K562 (cell line): Measurements from ENCODE around the gene RHBDF2. TPM values are rescaled to one million over a fixed set of nuclear protein-coding genes. Genes with fewer than 3 reads are reported as not detected.

Experiments
- ATAC-seq: fragments of 200-7000 bp; cut with Tn5 transposase; 3 replicates; pipeline ENCODE4 v1.9.1; 2020; ENCODE audit warnings: moderate library complexity
- BruUV-seq: library from RNA; stranded (reverse); fragments of 400-500 nt; replicated peaks from 2 replicates; lab custom pipeline; 2021; lab: Mats Ljungman, UMichigan
- CTCF ChIA-PET: fragments of 300-600 bp; formaldehyde crosslinking; extraction: SDS; loops from one replicate; lab custom pipeline; 2021; ENCODE audit warnings: low intra/inter-chr PET ratio; lab: Yijun Ruan, JAX
- POLR2A ChIA-PET: fragments of 300-600, 350-650 bp; sonication (Branson Sonifier 250); formaldehyde crosslinking; extraction: SDS; loops from one replicate; lab custom pipeline; 2021; ENCODE audit warnings: antibody characterized with exemption, inconsistent platforms; lab: Yijun Ruan, JAX
- DNase-seq, 4 experiments: peaks; one replicate each; pipeline versions ENCODE4 v3.0.0 to v3.0.0-alpha.2; 2011 to 2018; ENCODE audit warnings: low spot score in 3 of 4, mixed read lengths in 3 of 4; ENCODE audit errors: extremely low read depth in 1 of 4
- FAIRE-seq: peaks from 2 replicates; lab custom pipeline; 2011; peaks lifted over from hg19 to GRCh38; lab: Jason Lieb, UNC
- H2AFZ ChIP-seq: 2 replicates; pipeline ENCODE4 v1.6.0; 2011; ENCODE audit warnings: low read depth, low read length, control low read depth, inconsistent platforms
- H3K27ac ChIP-seq: fragments of 200-600 bp; 3 replicates; pipeline ENCODE4 v1.8.0; 2011; ENCODE audit warnings: low read depth, mild to moderate bottlenecking, control low read depth, inconsistent platforms, low read length, moderate library complexity, mixed read lengths; ENCODE audit errors: extremely low read depth
- H3K27me3 ChIP-seq, 2 experiments: fragments of 300-600 bp in 1 of 2; 2 replicates in 1 of 2; 3 replicates in 1 of 2; pipeline versions ENCODE4 v1.6.0 to v1.8.0; 2011; ENCODE audit warnings: inconsistent platforms in 2 of 2, low read length in 2 of 2, mild to moderate bottlenecking in 1 of 2, mixed read lengths in 1 of 2, moderate library complexity in 1 of 2; ENCODE audit not compliant: control insufficient read depth in 2 of 2, insufficient read depth in 2 of 2
- H3K36me3 ChIP-seq: fragments of 300-600 bp; 3 replicates; pipeline ENCODE4 v1.8.0; 2011; ENCODE audit warnings: mild to moderate bottlenecking, low read length, inconsistent platforms; ENCODE audit not compliant: control insufficient read depth, insufficient read depth
- H3K4me1 ChIP-seq, 2 experiments: fragments of 200-600 bp in 1 of 2; replicated peaks in 1 of 2; 2 replicates in 1 of 2; 3 replicates in 1 of 2; pipeline versions ENCODE4 v1.5.1 to v1.8.0; 2011; ENCODE audit warnings: inconsistent platforms in 2 of 2, low read length in 2 of 2, mild to moderate bottlenecking in 1 of 2, mixed read lengths in 1 of 2, moderate library complexity in 1 of 2; ENCODE audit not compliant: control insufficient read depth in 2 of 2, insufficient read depth in 2 of 2
- H3K4me2 ChIP-seq: 2 replicates; pipeline ENCODE4 v1.6.1; 2011; ENCODE audit warnings: low read length, control low read depth, inconsistent platforms, mixed read lengths; ENCODE audit not compliant: insufficient read depth
- H3K4me3 ChIP-seq: fragments of 200-600 bp; sonication (generic), shearing (Covaris generic); 2 replicates; pipeline ENCODE4 v1.5.1; 2016; ENCODE audit warnings: control low read depth, inconsistent platforms
- H3K79me2 ChIP-seq: fragments of 200-600 bp; 3 replicates; pipeline ENCODE4 v1.8.0; 2011; ENCODE audit warnings: low read length, inconsistent platforms; ENCODE audit not compliant: control insufficient read depth, insufficient read depth
- H3K9ac ChIP-seq, 2 experiments: 2 replicates each; pipeline versions ENCODE4 v1.6.0 to v1.6.1; 2011; ENCODE audit warnings: low read depth in 2 of 2, low read length in 2 of 2, control low read depth in 1 of 2, inconsistent platforms in 1 of 2, mild to moderate bottlenecking in 1 of 2, mixed read lengths in 1 of 2; ENCODE audit not compliant: insufficient read depth in 1 of 2
- H3K9me1 ChIP-seq: one replicate; pipeline ENCODE4 v1.6.0; 2011; ENCODE audit warnings: inconsistent platforms, mild to moderate bottlenecking, low read length, moderate library complexity; ENCODE audit not compliant: control insufficient read depth, insufficient read depth
- H3K9me3 ChIP-seq: replicated peaks from 2 replicates; pipeline ENCODE4 v1.5.1; 2011; ENCODE audit warnings: low read depth, low read length, inconsistent platforms; ENCODE audit not compliant: control insufficient read depth, insufficient read depth
- H4K20me1 ChIP-seq: replicated peaks from 2 replicates; pipeline ENCODE4 v1.6.1; 2011; ENCODE audit warnings: low read length, inconsistent platforms, mixed read lengths; ENCODE audit not compliant: control insufficient read depth, insufficient read depth
- CEBPB ChIP-seq: fragments of 450-650 bp; IDR thresholded peaks from 2 replicates; pipeline ENCODE4 v1.6.1; 2016; ENCODE audit warnings: missing genetic modification characterization, missing compliant biosample characterization
- ETV1 ChIP-seq: fragments of 450-650 bp; conservative IDR thresholded peaks from 2 replicates; pipeline ENCODE4 v1.6.1; 2016; ENCODE audit warnings: missing genetic modification characterization, control low read depth, low read depth, missing compliant biosample characterization
- KAT8 ChIP-seq: fragments of 450-650 bp; IDR thresholded peaks from 2 replicates; pipeline ENCODE4 v1.6.1; 2016; ENCODE audit warnings: low read depth, mild to moderate bottlenecking
- NCOA2 ChIP-seq, 2 experiments: fragments of 450-650 bp; IDR thresholded peaks; 2 replicates each; pipeline ENCODE4 v1.6.1; 2018; ENCODE audit warnings: mild to moderate bottlenecking in 2 of 2, moderate library complexity in 1 of 2; ENCODE audit not compliant: partially characterized antibody in 2 of 2
- NELFE ChIP-seq: IDR thresholded peaks from 2 replicates; pipeline ENCODE4 v1.6.1; 2011; ENCODE audit warnings: mild to moderate bottlenecking; ENCODE audit not compliant: insufficient read depth, insufficient read length
- NR3C1 ChIP-seq: sonication (generic); formaldehyde crosslinking; IDR thresholded peaks from 2 replicates; pipeline ENCODE4 v1.8.1; 2022; ENCODE audit warnings: missing genetic modification reagents
- RFX7 ChIP-seq: fragments of 250-450 bp; sonication (Bioruptor Pico); IDR thresholded peaks from 2 replicates; pipeline ENCODE4 v1.5.1; 2021; ENCODE audit warnings: mild to moderate bottlenecking
- SMARCA5 ChIP-seq: fragments of 450-650 bp; IDR thresholded peaks from 2 replicates; pipeline ENCODE4 v1.6.1; 2016
- SMARCE1 ChIP-seq: fragments of 450-650 bp; IDR thresholded peaks from 2 replicates; pipeline ENCODE4 v1.7.1; 2016; ENCODE audit warnings: mild to moderate bottlenecking
- ZNF175 ChIP-seq: fragments of 200-800 bp; sonication (Bioruptor generic); IDR thresholded peaks from 2 replicates; pipeline ENCODE4 v1.6.1; 2016; ENCODE audit warnings: low read depth, mild to moderate bottlenecking, missing genetic modification characterization, missing compliant biosample characterization
- ZNF668 ChIP-seq: fragments of 250-450 bp; sonication (Bioruptor Pico); IDR thresholded peaks from 2 replicates; pipeline ENCODE4 v1.8.0; 2022; ENCODE audit warnings: mild to moderate bottlenecking, inconsistent platforms
- WGBS: fragments of 100-300 bp; shearing (Covaris generic); methylation state at CpG from one replicate; pipeline ENCODE4 v1.1.6; 2016; ENCODE audit warnings: low coverage, mixed read lengths; ENCODE audit not compliant: insufficient coverage; ENCODE audit errors: missing lambda C conversion rate; 5-methylcytosine and 5-hydroxymethylcytosine counted together
- in situ Hi-C: fragments of 300-500 bp; cut with MboI; formaldehyde crosslinking; loops from 4 replicates; pipeline ENCODE4 v1.15.0; 2018; ENCODE audit warnings: inconsistent platforms, mixed read lengths
- intact Hi-C: fragments of 100-400 bp; cut with micrococcal nuclease; formaldehyde crosslinking; loops from 2 replicates; pipeline ENCODE4 v1.14.2; 2022
- polyA plus RNA-seq, 8 experiments: library from polyadenylated mRNA; depleted of rRNA in 4 of 8; stranded (reverse) in 5 of 8; unstranded in 3 of 8; fragments of >200 nt; fragmentation: Nextera tagmentation in 2 of 8; fragmentation: Illumina TruSeq in 1 of 8; extraction: Ambion mirVana in 2 of 8; extraction: Trizol in 1 of 8; gene quantifications; 2 replicates each; pipeline versions ENCODE4 v1.2.1 to v1.2.3, GENCODE V29; 2011 to 2014; ENCODE audit warnings: inconsistent platforms in 1 of 8, missing spikeins in 1 of 8
- total RNA-seq, 7 experiments: library from RNA; depleted of rRNA in 6 of 7; stranded (reverse); fragments of >200 nt in 6 of 7; fragmentation: Illumina TruSeq in 2 of 7; extraction: Trizol in 2 of 7; gene quantifications; 2 replicates each; pipeline versions ENCODE4 v1.2.1 to v1.2.3, GENCODE V29; 2011 to 2021; ENCODE audit warnings: low replicate concordance in 1 of 7
- TF ChIP-seq, protein P1 (sequence below): IDR thresholded peaks from 2 replicates; pipeline ENCODE4 v1.6.1; 2011; ENCODE audit warnings: borderline replicate concordance, low read depth, mild to moderate bottlenecking, moderate library complexity, low read length; ENCODE audit not compliant: insufficient read depth, poor library complexity, severe bottlenecking
- TF ChIP-seq, protein P2 (sequence below), 3 experiments: fragments of 200-800 bp in 1 of 3; fragments of 250-450 bp in 1 of 3; fragments of 450-650 bp in 1 of 3; sonication (Bioruptor Pico) in 1 of 3; sonication (Bioruptor generic) in 1 of 3; formaldehyde crosslinking in 1 of 3; IDR thresholded peaks; 2 replicates each; pipeline versions ENCODE4 v1.6.1 to v1.8.0; 2016 to 2022; ENCODE audit warnings: mild to moderate bottlenecking in 2 of 3, missing genetic modification characterization in 2 of 3, missing compliant biosample characterization in 1 of 3, moderate library complexity in 1 of 3

RHBDF2 gene
- total and polyA plus RNA-seq, 9 of the 15 experiments (the other 6 are each of a cell fraction or from before 2014, with no cell fraction given): 0.04 to 2.8 (median 1.1) TPM

- 30% methylated on average over 9 of the region's 9 CpGs for WGBS
- no peak for TF ChIP-seq ZNF175 (CRISPR knock-in tag)
- no peak for TF ChIP-seq ZNF668
- TF ChIP-seq, protein P1, sequence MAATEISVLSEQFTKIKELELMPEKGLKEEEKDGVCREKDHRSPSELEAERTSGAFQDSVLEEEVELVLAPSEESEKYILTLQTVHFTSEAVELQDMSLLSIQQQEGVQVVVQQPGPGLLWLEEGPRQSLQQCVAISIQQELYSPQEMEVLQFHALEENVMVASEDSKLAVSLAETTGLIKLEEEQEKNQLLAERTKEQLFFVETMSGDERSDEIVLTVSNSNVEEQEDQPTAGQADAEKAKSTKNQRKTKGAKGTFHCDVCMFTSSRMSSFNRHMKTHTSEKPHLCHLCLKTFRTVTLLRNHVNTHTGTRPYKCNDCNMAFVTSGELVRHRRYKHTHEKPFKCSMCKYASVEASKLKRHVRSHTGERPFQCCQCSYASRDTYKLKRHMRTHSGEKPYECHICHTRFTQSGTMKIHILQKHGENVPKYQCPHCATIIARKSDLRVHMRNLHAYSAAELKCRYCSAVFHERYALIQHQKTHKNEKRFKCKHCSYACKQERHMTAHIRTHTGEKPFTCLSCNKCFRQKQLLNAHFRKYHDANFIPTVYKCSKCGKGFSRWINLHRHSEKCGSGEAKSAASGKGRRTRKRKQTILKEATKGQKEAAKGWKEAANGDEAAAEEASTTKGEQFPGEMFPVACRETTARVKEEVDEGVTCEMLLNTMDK: no peak
- no peak for TF ChIP-seq SMARCA5
- peak; percentile 17; the same call in 1 of the 2 replicates for TF ChIP-seq CEBPB (tag)
- TF ChIP-seq, protein P2, sequence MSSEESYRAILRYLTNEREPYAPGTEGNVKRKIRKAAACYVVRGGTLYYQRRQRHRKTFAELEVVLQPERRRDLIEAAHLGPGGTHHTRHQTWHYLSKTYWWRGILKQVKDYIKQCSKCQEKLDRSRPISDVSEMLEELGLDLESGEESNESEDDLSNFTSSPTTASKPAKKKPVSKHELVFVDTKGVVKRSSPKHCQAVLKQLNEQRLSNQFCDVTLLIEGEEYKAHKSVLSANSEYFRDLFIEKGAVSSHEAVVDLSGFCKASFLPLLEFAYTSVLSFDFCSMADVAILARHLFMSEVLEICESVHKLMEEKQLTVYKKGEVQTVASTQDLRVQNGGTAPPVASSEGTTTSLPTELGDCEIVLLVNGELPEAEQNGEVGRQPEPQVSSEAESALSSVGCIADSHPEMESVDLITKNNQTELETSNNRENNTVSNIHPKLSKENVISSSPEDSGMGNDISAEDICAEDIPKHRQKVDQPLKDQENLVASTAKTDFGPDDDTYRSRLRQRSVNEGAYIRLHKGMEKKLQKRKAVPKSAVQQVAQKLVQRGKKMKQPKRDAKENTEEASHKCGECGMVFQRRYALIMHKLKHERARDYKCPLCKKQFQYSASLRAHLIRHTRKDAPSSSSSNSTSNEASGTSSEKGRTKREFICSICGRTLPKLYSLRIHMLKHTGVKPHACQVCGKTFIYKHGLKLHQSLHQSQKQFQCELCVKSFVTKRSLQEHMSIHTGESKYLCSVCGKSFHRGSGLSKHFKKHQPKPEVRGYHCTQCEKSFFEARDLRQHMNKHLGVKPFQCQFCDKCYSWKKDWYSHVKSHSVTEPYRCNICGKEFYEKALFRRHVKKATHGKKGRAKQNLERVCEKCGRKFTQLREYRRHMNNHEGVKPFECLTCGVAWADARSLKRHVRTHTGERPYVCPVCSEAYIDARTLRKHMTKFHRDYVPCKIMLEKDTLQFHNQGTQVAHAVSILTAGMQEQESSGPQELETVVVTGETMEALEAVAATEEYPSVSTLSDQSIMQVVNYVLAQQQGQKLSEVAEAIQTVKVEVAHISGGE (CRISPR knock-in tag; IDR thresholded peaks at IDR 0.05): no peak
- no peak for TF ChIP-seq KAT8
- TF ChIP-seq ETV1: peak; percentile 33
- TF ChIP-seq NR3C1: no peak
- TF ChIP-seq RFX7 (CRISPR knock-in tag): no peak
- no peak for TF ChIP-seq NELFE
- TF ChIP-seq SMARCE1: peak; percentile 72; the same call in 1 of the 2 replicates
- no peak for TF ChIP-seq NCOA2 (IDR thresholded peaks at IDR 0.05; ENCODE audit: partially characterized antibody in 2 of 2)
Observed at GRCh38 chr17:76446449-76447231, 54.6 kb downstream of the RHBDF2 start.

More at GRCh38 chr17:76446449-76447231, 54.6 kb downstream of the RHBDF2 start:
- Histone ChIP-seq H3K4me2 (peak overlapping the region; percentile 69), H3K4me1 (peaks cover 53 to 66% of the 10 kb centered on the region in 2 experiments), H3K9me1 (no peaks in the 10 kb centered on the region), H3K4me3 (no peak overlapping the region), H3K9ac (peak overlapping the region in 1 of 2 experiments; percentile 53; a peak in 1 of 4 replicates), H4K20me1 (peaks cover 44% of the 10 kb centered on the region), H3K27ac (peak overlapping the region; percentile 46), H3K27me3 (no peaks in the 10 kb centered on the region), H3K36me3 (0 out of 3 replicates have a peak, but pooled peaks cover 4% of the 10 kb centered on the region), H3K9me3 (no peaks in the 10 kb centered on the region), H3K79me2 (peaks cover 99% of the 10 kb centered on the region), H2AFZ (no peak overlapping the region)
- FAIRE-seq (peak; percentile 85), DNase-seq (peak; percentile 44 to 74 (median 56)), ATAC-seq (peak; percentile 37)
- ChIA-PET CTCF (no interaction called here), POLR2A (interaction anchor here (1.1 to 1.2 kb wide), 2 partner anchors 10 to 154 kb away, joined by 3 to 4 read pairs; no protein-coding TSS in a partner anchor)
- in situ Hi-C loops: no loop called here
- no TSS peak for BruUV-seq
- intact Hi-C loops: no loop called here
